ENCODE data around the gene PTPN21. TPM values are rescaled to one million over a fixed set of nuclear protein-coding genes. Genes with fewer than 3 reads are reported as not detected.

Gene PTPN21
- total RNA-seq, 4 donors from 2014 or later = 6.5 to 37.7 (median 19.0) TPM

DNA sequence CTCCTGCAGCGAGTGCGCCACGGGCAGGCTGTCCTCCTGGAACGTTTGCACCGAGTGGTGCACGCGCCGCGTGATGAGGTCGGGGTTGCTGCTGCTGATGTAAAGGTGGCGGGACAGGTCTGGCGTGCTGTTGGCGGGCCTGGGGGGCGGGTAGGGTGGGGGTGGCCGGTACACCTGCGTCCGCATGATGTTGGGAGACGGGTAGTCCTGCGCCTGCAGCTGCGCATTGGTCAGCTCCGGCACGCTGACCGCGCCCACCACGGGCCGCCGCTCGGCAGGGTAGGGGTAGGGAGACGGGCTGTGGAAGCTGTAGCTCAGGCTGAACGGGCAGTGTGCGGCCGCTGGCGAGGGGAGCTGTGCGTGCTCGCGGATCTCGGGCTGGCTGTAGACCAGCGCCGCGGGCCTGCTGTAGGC is 75.2 kb downstream of the PTPN21 start:
- Histone ChIP-seq H3K4me3 (no peak overlapping the region), H3K27me3 (no peaks in the 10 kb centered on the region), H3K36me3 (no peaks in the 10 kb centered on the region), H3K4me1 (no peaks in the 10 kb centered on the region), H3K27ac (no peak overlapping the region), H3K9me3 (no peaks in the 10 kb centered on the region)
- no peak for DNase-seq
- TF ChIP-seq, protein P1, sequence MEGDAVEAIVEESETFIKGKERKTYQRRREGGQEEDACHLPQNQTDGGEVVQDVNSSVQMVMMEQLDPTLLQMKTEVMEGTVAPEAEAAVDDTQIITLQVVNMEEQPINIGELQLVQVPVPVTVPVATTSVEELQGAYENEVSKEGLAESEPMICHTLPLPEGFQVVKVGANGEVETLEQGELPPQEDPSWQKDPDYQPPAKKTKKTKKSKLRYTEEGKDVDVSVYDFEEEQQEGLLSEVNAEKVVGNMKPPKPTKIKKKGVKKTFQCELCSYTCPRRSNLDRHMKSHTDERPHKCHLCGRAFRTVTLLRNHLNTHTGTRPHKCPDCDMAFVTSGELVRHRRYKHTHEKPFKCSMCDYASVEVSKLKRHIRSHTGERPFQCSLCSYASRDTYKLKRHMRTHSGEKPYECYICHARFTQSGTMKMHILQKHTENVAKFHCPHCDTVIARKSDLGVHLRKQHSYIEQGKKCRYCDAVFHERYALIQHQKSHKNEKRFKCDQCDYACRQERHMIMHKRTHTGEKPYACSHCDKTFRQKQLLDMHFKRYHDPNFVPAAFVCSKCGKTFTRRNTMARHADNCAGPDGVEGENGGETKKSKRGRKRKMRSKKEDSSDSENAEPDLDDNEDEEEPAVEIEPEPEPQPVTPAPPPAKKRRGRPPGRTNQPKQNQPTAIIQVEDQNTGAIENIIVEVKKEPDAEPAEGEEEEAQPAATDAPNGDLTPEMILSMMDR (IDR thresholded peaks at IDR 0.05) = no peak
- no peak for TF ChIP-seq POLR2A (IDR thresholded peaks at IDR 0.05)
- intact Hi-C loops (cut with DNase I; ENCODE audit: low total_unique reads) = no loop called here

DNA sequence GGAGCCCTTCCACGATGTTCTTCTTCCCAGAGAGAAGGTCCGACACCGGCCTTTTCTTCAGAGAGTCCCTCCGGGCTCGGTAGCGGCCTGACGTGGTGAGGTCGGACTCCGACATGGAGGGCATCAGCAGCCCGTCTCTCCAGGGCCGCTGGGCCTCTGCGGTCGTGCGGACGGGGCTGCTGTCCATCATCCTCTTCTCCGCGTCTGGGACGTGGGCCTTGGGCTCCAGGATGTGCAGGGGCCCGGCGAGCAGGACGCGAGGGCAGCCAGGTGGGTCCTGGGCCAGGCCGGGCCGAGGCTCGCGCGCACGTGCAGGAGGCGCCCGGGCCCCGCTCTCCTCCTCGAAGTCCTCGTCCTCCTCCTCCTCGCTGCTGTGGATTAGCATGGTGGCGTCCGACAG is 75.9 kb downstream of the PTPN21 start:
- no peaks in the 10 kb centered on the region for H3K27me3 ChIP-seq
- H3K4me1 ChIP-seq = no peaks in the 10 kb centered on the region
- no peak for TF ChIP-seq POLR2A (IDR thresholded peaks at IDR 0.05)
- TF ChIP-seq, protein P1 (IDR thresholded peaks at IDR 0.05) = no peak
- DNase-seq = no peak
- no peaks in the 10 kb centered on the region for H3K9me3 ChIP-seq
- H3K4me3 ChIP-seq = no peak overlapping the region
- H3K27ac ChIP-seq = no peak overlapping the region
- no peaks in the 10 kb centered on the region for H3K36me3 ChIP-seq
- intact Hi-C loops (cut with DNase I; ENCODE audit: low total_unique reads) = no loop called here

DNA sequence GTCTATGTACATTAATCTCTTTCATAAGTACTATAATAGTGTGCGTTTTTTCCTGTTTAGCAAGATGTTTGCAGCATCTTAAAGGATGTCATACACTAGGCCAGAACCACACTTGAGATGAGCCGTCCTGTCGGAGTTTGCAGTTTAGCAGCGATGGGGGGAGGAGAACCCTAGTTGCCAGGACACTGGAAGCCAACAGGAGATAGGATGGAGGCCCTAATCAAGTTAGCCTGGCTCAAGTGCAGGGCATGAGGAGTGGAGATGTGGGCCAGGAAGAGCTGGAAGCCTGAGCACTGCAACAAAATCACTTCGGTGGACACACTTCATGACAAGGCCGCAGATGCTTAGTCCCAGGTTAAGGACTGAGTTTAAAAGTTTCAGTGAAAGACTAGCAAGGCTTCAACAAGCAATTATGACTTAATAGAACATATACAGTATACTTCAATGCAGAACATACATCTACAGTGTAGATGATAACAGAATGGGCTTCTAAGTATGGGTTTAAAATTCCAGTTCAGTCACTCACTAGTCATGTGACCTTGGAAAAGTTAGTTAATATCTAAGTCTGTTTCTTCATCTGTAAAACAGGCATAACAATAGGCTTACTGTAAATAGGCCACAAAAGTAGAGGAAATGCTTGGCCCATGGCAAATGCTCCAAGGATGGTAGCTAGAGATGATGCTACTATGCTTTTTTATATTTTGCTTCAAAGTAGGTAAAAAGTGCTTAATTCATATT is 77.1 kb downstream of the PTPN21 start:
- Histone ChIP-seq H3K27me3 (no peaks in the 10 kb centered on the region), H3K9me3 (no peaks in the 10 kb centered on the region), H3K27ac (no peak overlapping the region), H3K4me1 (no peaks in the 10 kb centered on the region), H3K4me3 (no peak overlapping the region), H3K36me3 (no peaks in the 10 kb centered on the region)
- no peak for DNase-seq
- TF ChIP-seq, protein P1 (IDR thresholded peaks at IDR 0.05) = no peak
- TF ChIP-seq POLR2A (IDR thresholded peaks at IDR 0.05) = no peak
- intact Hi-C loops (cut with DNase I; ENCODE audit: low total_unique reads) = no loop called here

DNA sequence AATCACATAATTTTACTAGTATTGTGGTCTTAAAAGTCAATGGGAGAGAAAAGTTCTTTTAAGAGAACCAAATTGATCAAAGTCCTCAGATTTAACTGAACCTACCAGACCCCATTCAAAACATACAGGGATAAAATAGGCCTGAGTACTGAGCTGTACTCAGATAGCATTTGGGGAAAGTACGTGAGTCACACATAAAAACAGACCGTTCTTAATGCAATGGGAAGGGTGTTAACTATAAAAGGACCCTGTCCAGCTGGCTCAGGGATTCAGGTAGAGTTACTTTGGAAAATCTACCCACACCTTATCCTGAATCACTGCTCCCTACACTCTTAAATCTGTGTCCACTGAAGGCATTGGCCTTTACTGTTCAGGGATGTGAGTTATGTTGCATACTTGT is 78.0 kb downstream of the PTPN21 start:
- DNase-seq = no peak
- intact Hi-C loops (cut with DNase I; ENCODE audit: low total_unique reads) = no loop called here
- H3K4me3 ChIP-seq = no peak overlapping the region

DNA sequence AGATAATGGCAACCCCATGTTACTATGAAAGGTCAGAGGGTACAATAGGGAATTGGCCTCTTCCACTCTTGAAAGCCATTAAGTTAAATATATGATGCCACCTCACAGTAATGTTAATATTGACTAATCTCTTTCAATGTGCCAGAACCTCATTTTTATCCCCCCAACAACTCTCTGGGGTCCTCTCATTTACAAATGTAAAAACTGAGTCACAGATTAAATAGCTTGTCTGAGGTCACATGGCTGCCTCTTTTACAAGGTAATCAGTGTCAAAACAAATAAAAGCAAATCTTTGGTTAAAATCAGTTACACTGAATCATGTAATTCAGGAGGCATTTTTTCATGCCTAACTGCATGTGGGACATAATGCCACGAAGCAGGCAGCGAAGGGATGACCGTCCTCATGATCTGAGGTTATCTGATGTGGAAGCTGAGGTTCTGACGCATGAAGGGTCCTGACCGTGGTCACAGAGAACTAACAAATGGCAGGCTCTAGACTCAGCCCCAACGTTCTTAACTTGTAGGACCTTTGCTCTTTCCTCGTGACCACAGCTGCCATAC is 78.5 kb downstream of the PTPN21 start:
- Histone ChIP-seq H3K9me3 (no peaks in the 10 kb centered on the region), H3K27ac (no peak overlapping the region), H3K4me3 (no peak overlapping the region), H3K36me3 (no peaks in the 10 kb centered on the region), H3K4me1 (no peaks in the 10 kb centered on the region), H3K27me3 (no peaks in the 10 kb centered on the region)
- DNase-seq = no peak
- TF ChIP-seq, protein P1 (IDR thresholded peaks at IDR 0.05) = no peak
- TF ChIP-seq POLR2A (IDR thresholded peaks at IDR 0.05) = no peak
- intact Hi-C loops (cut with DNase I; ENCODE audit: low total_unique reads) = no loop called here

More for the DNA sequence above, 78.0 kb downstream of the PTPN21 start:
- no peak for TF ChIP-seq POLR2A (IDR thresholded peaks at IDR 0.05)
- TF ChIP-seq, protein P1 (IDR thresholded peaks at IDR 0.05) = no peak
- Histone ChIP-seq H3K36me3 (no peaks in the 10 kb centered on the region), H3K27ac (no peak overlapping the region), H3K27me3 (no peaks in the 10 kb centered on the region), H3K9me3 (no peaks in the 10 kb centered on the region), H3K4me1 (no peaks in the 10 kb centered on the region)

All from uterus (tissue), 4 donors.